WTC11 (cell line): ENCODE results near the gene CYP19A1.

Experiments
- NR2C2 ChIP-seq: sonication (generic); formaldehyde crosslinking; IDR thresholded peaks from 2 replicates; pipeline ENCODE4 v1.8.0; 2022; ENCODE audit warnings: mild to moderate bottlenecking, missing genetic modification reagents
- ZNF138 ChIP-seq: sonication (generic); formaldehyde crosslinking; conservative IDR thresholded peaks from 2 replicates; pipeline ENCODE4 v1.8.1; 2022; ENCODE audit warnings: mild to moderate bottlenecking, moderate library complexity, missing genetic modification reagents

- TF ChIP-seq ZNF138 (CRISPR knock-in tag): no peak
- TF ChIP-seq NR2C2: no peak
These were observed 111.7 kb downstream of the CYP19A1 start for GRCh38 chr15:51226576-51227210.
